Measurements from ENCODE around the gene RCAN1. TPM values are rescaled to one million over a fixed set of nuclear protein-coding genes. Genes with fewer than 3 reads are reported as not detected.

RCAN1 gene
- total RNA-seq, 6 donors from 2014 or later: 24.7 to 36.2 (median 29.4) TPM

GRCh38 chr21:34533938-34534337, 81.0 kb downstream of the RCAN1 start:
- ATAC-seq (ENCODE audit: low FRiP score in 2 of 2): no peak
- 86 to 90% methylated on average over 3 of the region's 3 CpGs for WGBS, 2 donors
- TF ChIP-seq POLR2AphosphoS5 (IDR thresholded peaks at IDR 0.05) (no peak), POLR2A (IDR thresholded peaks at IDR 0.05) (no peak), CTCF (IDR thresholded peaks at IDR 0.05) (no peak), EP300 (IDR thresholded peaks at IDR 0.05) (no peak)
- Histone ChIP-seq H3K27me3 (no peaks in the 10 kb centered on the region), H3K36me3 (no peaks in the 10 kb centered on the region), H3K4me1 (peaks cover 0 to 7% (median 0%) of the 10 kb centered on the region in 4 donors), H3K4me3 (no peak overlapping the region), H3K9me3 (no peaks in the 10 kb centered on the region), H3K27ac (no peak overlapping the region)
- no peak for DNase-seq

DNA sequence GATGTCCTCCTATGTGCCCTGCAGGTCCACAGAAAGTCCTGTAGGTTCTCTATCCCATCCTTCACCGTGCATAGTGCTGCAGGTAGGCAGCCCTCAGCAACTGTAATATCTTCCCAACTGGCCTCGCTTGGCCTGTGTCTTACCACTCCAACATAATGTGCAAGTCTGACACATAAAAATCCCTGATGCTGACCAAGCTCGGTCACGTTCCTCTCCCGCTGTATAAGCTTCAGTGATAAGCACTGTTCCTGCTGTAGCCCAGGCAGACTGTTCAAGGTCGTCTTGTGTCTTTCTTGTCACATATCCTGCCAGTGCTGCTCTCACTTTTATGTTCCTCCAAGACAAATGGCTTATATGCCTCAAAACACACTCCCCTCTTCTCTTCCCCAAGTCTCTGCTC, 83.5 kb downstream of the RCAN1 start:
- WGBS, 2 donors: 90 to 93% methylated on average over 6 of the region's 6 CpGs
- ATAC-seq (ENCODE audit: low FRiP score in 2 of 2): no peak
- Histone ChIP-seq H3K27me3 (no peaks in the 10 kb centered on the region), H3K27ac (no peak overlapping the region), H3K9me3 (no peaks in the 10 kb centered on the region), H3K4me3 (no peak overlapping the region), H3K4me1 (peaks cover 12 to 23% (median 13%) of the 10 kb centered on the region in 4 donors), H3K36me3 (no peaks in the 10 kb centered on the region)
- TF ChIP-seq POLR2A (IDR thresholded peaks at IDR 0.05) (no peak), EP300 (IDR thresholded peaks at IDR 0.05) (no peak), POLR2AphosphoS5 (IDR thresholded peaks at IDR 0.05) (no peak), CTCF (IDR thresholded peaks at IDR 0.05) (no peak)
- no peak for DNase-seq

DNA sequence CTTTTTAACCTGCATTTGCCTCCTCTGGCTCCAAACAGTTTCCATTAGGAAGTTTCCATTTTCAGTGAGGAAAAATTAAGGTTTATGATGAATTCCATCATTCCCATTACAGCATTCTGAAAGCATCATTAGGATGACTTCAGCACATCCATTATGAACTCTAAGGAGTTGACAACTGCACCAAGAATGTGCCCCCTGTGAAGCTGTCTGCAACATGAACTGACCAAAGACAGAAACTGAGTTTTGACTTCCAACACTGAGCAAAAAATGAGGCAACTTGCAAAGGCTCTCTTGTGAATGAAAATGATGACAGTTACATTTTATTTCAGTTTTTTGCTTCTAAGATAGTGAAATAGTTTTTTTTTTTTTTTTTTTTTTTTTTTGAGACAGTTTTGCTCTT, 84.7 kb downstream of the RCAN1 start:
- no peaks in the 10 kb centered on the region for H3K9me3 ChIP-seq
- no peaks in the 10 kb centered on the region for H3K27me3 ChIP-seq
- DNase-seq: no peak
- H3K4me1 ChIP-seq: peaks cover 14 to 23% (median 16%) of the 10 kb centered on the region in 4 donors
- no peak for ATAC-seq (ENCODE audit: low FRiP score in 2 of 2)
- no peaks in the 10 kb centered on the region for H3K36me3 ChIP-seq
- H3K4me3 ChIP-seq: no peak overlapping the region
- TF ChIP-seq CTCF (IDR thresholded peaks at IDR 0.05): no peak
- no peak for TF ChIP-seq POLR2A (IDR thresholded peaks at IDR 0.05)
- no peak for TF ChIP-seq EP300 (IDR thresholded peaks at IDR 0.05)
- no peak for TF ChIP-seq POLR2AphosphoS5 (IDR thresholded peaks at IDR 0.05)
- H3K27ac ChIP-seq: no peak overlapping the region

DNA sequence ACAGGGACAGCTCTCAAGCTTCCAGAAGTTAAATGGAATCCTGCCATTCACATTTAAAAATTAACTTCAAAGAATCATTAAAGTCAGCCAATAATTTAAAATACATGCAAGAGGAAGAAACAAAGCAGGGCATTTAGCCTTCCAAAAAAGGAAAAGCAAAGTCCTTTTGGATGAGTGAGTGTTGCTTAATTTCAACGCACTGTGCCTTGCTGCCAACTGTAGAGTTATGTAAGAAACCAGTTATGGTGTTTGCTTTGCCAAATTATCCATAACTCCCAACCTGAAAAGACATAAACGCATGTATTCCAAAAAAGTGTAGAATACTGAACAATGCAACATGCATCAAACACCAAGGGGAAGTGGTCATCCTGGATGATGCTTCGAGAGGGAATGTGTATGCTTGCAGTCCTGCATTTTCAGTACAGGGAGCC, 86.8 kb downstream of the RCAN1 start:
- Histone ChIP-seq H3K9me3 (no peaks in the 10 kb centered on the region), H3K27me3 (no peaks in the 10 kb centered on the region), H3K27ac (peak overlapping the region; percentile 86 to 95 (median 90)), H3K4me3 (no peak overlapping the region), H3K36me3 (no peaks in the 10 kb centered on the region), H3K4me1 (peaks cover 31 to 36% (median 35%) of the 10 kb centered on the region in 4 donors)
- DNase-seq: no peak
- WGBS, 2 donors: 65 to 66% methylated on average over 3 of the region's 3 CpGs
- ATAC-seq (ENCODE audit: low FRiP score in 2 of 2): no peak
- no peak for TF ChIP-seq EP300 (IDR thresholded peaks at IDR 0.05)

DNA sequence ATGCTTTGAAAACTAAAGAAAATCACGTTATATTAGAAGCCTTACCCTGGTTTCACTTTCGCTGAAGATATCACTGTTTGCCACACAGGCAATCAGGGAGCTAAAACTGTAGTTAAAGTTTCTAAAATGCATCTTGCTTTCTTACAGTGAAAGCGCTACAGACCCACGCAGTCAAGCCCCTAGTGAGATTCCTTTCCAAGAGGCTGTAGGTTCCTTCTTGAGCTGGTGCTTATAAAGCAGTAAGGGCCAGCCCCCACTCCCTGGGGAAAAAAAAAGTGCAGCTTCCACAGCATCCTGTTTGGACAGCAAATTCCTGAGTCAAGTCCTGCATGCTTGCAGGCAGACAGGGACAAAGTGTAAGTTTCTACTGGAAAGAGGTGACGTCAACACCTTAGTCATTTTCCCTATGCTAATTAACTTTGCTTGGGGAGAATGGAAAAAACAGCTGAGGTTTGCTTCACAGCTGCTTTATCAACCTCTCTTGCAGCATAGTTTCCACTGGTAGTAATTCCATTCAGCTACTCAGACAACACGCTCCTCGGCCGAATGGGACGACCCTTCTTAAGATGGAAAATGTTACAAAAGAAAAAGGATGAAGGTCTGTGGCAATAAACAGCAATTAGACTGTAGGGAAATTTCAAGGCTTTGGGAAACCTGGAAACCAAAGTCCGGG, 88.2 kb downstream of the RCAN1 start:
- 7 to 9% methylated on average over 10 of the region's 10 CpGs for WGBS, 2 donors
- Histone ChIP-seq H3K9me3 (no peaks in the 10 kb centered on the region), H3K36me3 (peaks cover 0 to under 1% (median 0%) of the 10 kb centered on the region in 4 donors), H3K4me3 (peak overlapping the region; percentile 35 to 45 (median 41)), H3K27me3 (no peaks in the 10 kb centered on the region), H3K27ac (peak overlapping the region; percentile 86 to 95 (median 90)), H3K4me1 (peaks cover 44 to 50% (median 47%) of the 10 kb centered on the region in 4 donors)
- peak in 1 of 2 donors; percentile 83 for DNase-seq
- TF ChIP-seq POLR2AphosphoS5 (IDR thresholded peaks at IDR 0.05) (peak; percentile 91 to 92), EP300 (IDR thresholded peaks at IDR 0.05) (peak in 3 of 4 donors; percentile 56 to 90 (median 79)), CTCF (IDR thresholded peaks at IDR 0.05) (no peak), POLR2A (IDR thresholded peaks at IDR 0.05) (peak in 3 of 4 donors; percentile 60 to 92 (median 88))
- ATAC-seq (ENCODE audit: low FRiP score in 2 of 2): peak; percentile 91 to 94
